WI38 (cell line): Measurements from ENCODE around the gene AGPS.
"Not testable (repeated sequence)": the region's sequence is repeated elsewhere in the genome, so short reads cannot be mapped to it uniquely, and the experiment has no call there.

Source experiments
- H3K4me3 ChIP-seq: 2 replicates; pipeline ENCODE4 v1.5.1; 2011; ENCODE audit warnings: low read depth, mild to moderate bottlenecking, control low read depth, low read length
- CTCF ChIP-seq: IDR thresholded peaks from 2 replicates; pipeline ENCODE4 v1.5.1; 2012; ENCODE audit warnings: low read depth, mild to moderate bottlenecking, control low read depth, low read length

Gene AGPS

GRCh38 chr2:177545143-177545542 is 152.6 kb downstream of the AGPS start:
- no peak overlapping the region for H3K4me3 ChIP-seq
- no peak for TF ChIP-seq CTCF

- H3K4me3 ChIP-seq = no peak overlapping the region
- no peak for TF ChIP-seq CTCF
Measured at GRCh38 chr2:177545981-177546585, 153.5 kb downstream of the AGPS start.

GRCh38 chr2:177547122-177547521 is 154.5 kb downstream of the AGPS start:
- no peak for TF ChIP-seq CTCF
- H3K4me3 ChIP-seq = no peak overlapping the region

GRCh38 chr2:177547772-177548171 is 155.2 kb downstream of the AGPS start:
- H3K4me3 ChIP-seq = no peak overlapping the region
- TF ChIP-seq CTCF = no peak

- no peak overlapping the region for H3K4me3 ChIP-seq
- no peak for TF ChIP-seq CTCF
Measured at GRCh38 chr2:177548636-177549035, 156.1 kb downstream of the AGPS start.

- no peak for TF ChIP-seq CTCF
- H3K4me3 ChIP-seq = no peak overlapping the region
Measured at GRCh38 chr2:177549171-177549570, 156.6 kb downstream of the AGPS start.

GRCh38 chr2:177550264-177551200 is 158.0 kb downstream of the AGPS start:
- no peak for TF ChIP-seq CTCF

GRCh38 chr2:177551360-177551759 is 158.8 kb downstream of the AGPS start:
- not testable (repeated sequence) for H3K4me3 ChIP-seq

More at GRCh38 chr2:177550264-177551200, 158.0 kb downstream of the AGPS start:
- no peak overlapping the region for H3K4me3 ChIP-seq
